ENCODE results near the gene GPSM1. TPM values are rescaled to one million over a fixed set of nuclear protein-coding genes. Genes with fewer than 3 reads are reported as not detected.

Gene GPSM1
- polyA plus RNA-seq, 1 of the 3 experiments (the other 2 are of a cell fraction) = 26.7 TPM

DNA sequence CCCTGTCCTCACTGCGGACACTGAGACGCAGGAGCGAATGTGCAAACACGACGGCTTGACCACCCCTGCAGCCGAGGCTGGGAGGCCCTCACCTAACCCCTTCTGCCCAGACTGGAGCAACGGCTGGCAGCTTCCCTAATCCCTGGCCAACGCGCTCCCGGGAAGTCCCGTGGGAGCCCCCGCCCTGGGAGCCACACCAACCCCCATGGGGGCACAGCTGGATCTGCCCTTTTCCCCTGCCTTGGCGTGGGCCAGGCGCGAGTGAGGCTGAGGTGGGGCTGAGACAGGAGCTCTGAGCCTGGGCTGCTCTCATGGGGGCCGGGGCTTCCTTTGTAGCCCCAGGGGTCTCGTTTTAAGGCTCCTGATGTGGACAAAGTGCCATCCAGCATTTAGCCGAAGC, 40.9 kb downstream of the GPSM1 start:
- Histone ChIP-seq H3K9me2 (no peaks in the 10 kb centered on the region), H3K27me3 (ENCODE audit: insufficient read depth) (no peaks in the 10 kb centered on the region), H3K4me3 (ENCODE audit: low read depth in 2 of 2, low read length in 1 of 2) (no peak overlapping the region), H3K9ac (no peak overlapping the region), H3K36me3 (replicated peaks in 1 of 2; ENCODE audit: control insufficient read depth in 1 of 2, insufficient read depth in 2 of 2, low read length in 1 of 2) (no peaks in the 10 kb centered on the region), H2AFZ (ENCODE audit: low read depth) (no peak overlapping the region), H4K20me1 (ENCODE audit: insufficient read depth) (no peaks in the 10 kb centered on the region), H3K79me2 (ENCODE audit: insufficient read depth) (no peaks in the 10 kb centered on the region), H3K4me1 (ENCODE audit: control insufficient read depth in 1 of 2, insufficient read depth in 2 of 2, low read depth in 1 of 2, low read length in 1 of 2) (peaks cover 0 to 36% of the 10 kb centered on the region in 2 experiments; a peak in 1 of 4 replicates), H3K4me2 (no peak overlapping the region), H3F3A (replicated peaks; ENCODE audit: insufficient read depth) (no peaks in the 10 kb centered on the region), H3K27ac (ENCODE audit: low read depth in 2 of 2, low read length in 1 of 2) (no peak overlapping the region), H3K9me3 (no peaks in the 10 kb centered on the region)
- no peak for DNase-seq
- no peak for TF ChIP-seq TCF12 (IDR thresholded peaks at IDR 0.05)
- no peak for TF ChIP-seq TAF1 (IDR thresholded peaks at IDR 0.05; ENCODE audit: borderline replicate concordance, low read depth, low read length)
- TF ChIP-seq, protein P1, sequence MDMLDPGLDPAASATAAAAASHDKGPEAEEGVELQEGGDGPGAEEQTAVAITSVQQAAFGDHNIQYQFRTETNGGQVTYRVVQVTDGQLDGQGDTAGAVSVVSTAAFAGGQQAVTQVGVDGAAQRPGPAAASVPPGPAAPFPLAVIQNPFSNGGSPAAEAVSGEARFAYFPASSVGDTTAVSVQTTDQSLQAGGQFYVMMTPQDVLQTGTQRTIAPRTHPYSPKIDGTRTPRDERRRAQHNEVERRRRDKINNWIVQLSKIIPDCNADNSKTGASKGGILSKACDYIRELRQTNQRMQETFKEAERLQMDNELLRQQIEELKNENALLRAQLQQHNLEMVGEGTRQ (IDR thresholded peaks at IDR 0.05; ENCODE audit: borderline replicate concordance, low read depth, low read length) = no peak
- no peak for TF ChIP-seq MXI1 (IDR thresholded peaks at IDR 0.05; ENCODE audit: low read depth, low read length)
- TF ChIP-seq GATA2 (CRISPR knock-in tag; IDR thresholded peaks at IDR 0.05) = no peak
- TF ChIP-seq, protein P2, sequence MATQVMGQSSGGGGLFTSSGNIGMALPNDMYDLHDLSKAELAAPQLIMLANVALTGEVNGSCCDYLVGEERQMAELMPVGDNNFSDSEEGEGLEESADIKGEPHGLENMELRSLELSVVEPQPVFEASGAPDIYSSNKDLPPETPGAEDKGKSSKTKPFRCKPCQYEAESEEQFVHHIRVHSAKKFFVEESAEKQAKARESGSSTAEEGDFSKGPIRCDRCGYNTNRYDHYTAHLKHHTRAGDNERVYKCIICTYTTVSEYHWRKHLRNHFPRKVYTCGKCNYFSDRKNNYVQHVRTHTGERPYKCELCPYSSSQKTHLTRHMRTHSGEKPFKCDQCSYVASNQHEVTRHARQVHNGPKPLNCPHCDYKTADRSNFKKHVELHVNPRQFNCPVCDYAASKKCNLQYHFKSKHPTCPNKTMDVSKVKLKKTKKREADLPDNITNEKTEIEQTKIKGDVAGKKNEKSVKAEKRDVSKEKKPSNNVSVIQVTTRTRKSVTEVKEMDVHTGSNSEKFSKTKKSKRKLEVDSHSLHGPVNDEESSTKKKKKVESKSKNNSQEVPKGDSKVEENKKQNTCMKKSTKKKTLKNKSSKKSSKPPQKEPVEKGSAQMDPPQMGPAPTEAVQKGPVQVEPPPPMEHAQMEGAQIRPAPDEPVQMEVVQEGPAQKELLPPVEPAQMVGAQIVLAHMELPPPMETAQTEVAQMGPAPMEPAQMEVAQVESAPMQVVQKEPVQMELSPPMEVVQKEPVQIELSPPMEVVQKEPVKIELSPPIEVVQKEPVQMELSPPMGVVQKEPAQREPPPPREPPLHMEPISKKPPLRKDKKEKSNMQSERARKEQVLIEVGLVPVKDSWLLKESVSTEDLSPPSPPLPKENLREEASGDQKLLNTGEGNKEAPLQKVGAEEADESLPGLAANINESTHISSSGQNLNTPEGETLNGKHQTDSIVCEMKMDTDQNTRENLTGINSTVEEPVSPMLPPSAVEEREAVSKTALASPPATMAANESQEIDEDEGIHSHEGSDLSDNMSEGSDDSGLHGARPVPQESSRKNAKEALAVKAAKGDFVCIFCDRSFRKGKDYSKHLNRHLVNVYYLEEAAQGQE (IDR thresholded peaks at IDR 0.05; ENCODE audit: low read depth, low read length) = no peak
- no peak for TF ChIP-seq POLR2AphosphoS5 (IDR thresholded peaks at IDR 0.05; ENCODE audit: low read depth, low read length)
- no peak for TF ChIP-seq RXRA (IDR thresholded peaks at IDR 0.05; ENCODE audit: borderline replicate concordance, low read depth)
- TF ChIP-seq, protein P3, sequence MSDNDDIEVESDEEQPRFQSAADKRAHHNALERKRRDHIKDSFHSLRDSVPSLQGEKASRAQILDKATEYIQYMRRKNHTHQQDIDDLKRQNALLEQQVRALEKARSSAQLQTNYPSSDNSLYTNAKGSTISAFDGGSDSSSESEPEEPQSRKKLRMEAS (IDR thresholded peaks at IDR 0.05; ENCODE audit: low read depth) = no peak
- no peak for TF ChIP-seq SIN3A (IDR thresholded peaks at IDR 0.05; ENCODE audit: borderline replicate concordance, low read depth, low read length)
- TF ChIP-seq, protein P4, sequence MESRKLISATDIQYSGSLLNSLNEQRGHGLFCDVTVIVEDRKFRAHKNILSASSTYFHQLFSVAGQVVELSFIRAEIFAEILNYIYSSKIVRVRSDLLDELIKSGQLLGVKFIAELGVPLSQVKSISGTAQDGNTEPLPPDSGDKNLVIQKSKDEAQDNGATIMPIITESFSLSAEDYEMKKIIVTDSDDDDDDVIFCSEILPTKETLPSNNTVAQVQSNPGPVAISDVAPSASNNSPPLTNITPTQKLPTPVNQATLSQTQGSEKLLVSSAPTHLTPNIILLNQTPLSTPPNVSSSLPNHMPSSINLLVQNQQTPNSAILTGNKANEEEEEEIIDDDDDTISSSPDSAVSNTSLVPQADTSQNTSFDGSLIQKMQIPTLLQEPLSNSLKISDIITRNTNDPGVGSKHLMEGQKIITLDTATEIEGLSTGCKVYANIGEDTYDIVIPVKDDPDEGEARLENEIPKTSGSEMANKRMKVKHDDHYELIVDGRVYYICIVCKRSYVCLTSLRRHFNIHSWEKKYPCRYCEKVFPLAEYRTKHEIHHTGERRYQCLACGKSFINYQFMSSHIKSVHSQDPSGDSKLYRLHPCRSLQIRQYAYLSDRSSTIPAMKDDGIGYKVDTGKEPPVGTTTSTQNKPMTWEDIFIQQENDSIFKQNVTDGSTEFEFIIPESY (IDR thresholded peaks at IDR 0.05; ENCODE audit: borderline replicate concordance, low read depth) = no peak
- TF ChIP-seq ELF1 (IDR thresholded peaks at IDR 0.05) = no peak
- no peak for TF ChIP-seq NRF1 (IDR thresholded peaks at IDR 0.05; ENCODE audit: low read depth, low read length)
- TF ChIP-seq CHD2 (IDR thresholded peaks at IDR 0.05; ENCODE audit: low read length, partially characterized antibody) = no peak
- no peak for TF ChIP-seq RAD21 (IDR thresholded peaks at IDR 0.05; ENCODE audit: low read length)
- no peak for TF ChIP-seq EZH2phosphoT487 (IDR thresholded peaks at IDR 0.05; ENCODE audit: borderline replicate concordance, low read depth)
- no peak for TF ChIP-seq EP300 (IDR thresholded peaks at IDR 0.05; ENCODE audit: borderline replicate concordance in 1 of 2, low read depth in 1 of 2, low read length in 1 of 2)
- TF ChIP-seq, protein P5, sequence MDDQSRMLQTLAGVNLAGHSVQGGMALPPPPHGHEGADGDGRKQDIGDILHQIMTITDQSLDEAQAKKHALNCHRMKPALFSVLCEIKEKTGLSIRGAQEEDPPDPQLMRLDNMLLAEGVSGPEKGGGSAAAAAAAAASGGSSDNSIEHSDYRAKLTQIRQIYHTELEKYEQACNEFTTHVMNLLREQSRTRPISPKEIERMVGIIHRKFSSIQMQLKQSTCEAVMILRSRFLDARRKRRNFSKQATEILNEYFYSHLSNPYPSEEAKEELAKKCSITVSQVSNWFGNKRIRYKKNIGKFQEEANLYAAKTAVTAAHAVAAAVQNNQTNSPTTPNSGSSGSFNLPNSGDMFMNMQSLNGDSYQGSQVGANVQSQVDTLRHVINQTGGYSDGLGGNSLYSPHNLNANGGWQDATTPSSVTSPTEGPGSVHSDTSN (IDR thresholded peaks at IDR 0.05) = no peak
- TF ChIP-seq TEAD4 (IDR thresholded peaks at IDR 0.05; ENCODE audit: borderline replicate concordance, insufficient read depth) = no peak
- 90% methylated on average over 5 of the region's 18 CpGs for WGBS (ENCODE audit: low lambda C conversion rate)
- ChIA-PET POLR2A (no interaction called here), CTCF (interaction anchor here (0.7 to 2.3 kb wide), 6 partner anchors 17 to 55 kb away, joined by 3 to 5 read pairs (median 4); no protein-coding TSS in a partner anchor)

All from SK-N-SH (cell line).